ENCODE measurements around the gene JPH2.

JPH2 gene

DNA sequence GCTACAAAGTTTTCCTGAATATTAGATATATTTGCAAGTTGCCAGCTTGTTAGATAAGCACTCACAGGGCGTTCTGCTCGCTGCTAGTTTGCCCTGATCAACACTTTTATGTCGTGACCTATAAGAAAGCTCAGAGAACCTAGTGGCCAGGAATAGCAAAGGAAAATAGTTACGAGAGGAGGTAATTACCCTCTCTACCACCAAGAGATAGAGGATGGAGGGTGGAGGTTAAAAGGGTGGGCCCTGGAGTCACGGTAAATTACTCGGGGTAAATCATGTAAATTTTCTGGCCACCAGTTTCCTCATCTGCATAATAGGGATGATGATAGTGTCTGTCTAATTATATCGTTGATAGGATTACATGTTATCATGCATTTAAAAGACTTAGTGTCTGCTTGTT lies 87.2 kb downstream of the JPH2 start:
- TF ChIP-seq CTCF (conservative IDR thresholded peaks at IDR 0.05) (no peak), ZFX (IDR thresholded peaks at IDR 0.05) (no peak)
- no peak overlapping the region for H3K27ac ChIP-seq

GRCh38 chr20:44098657-44099056 lies 88.3 kb downstream of the JPH2 start:
- no peak for TF ChIP-seq CTCF (conservative IDR thresholded peaks at IDR 0.05)
- H3K27ac ChIP-seq = no peak overlapping the region

- H3K27ac ChIP-seq = no peak overlapping the region
- TF ChIP-seq CTCF (conservative IDR thresholded peaks at IDR 0.05) (no peak), ZFX (IDR thresholded peaks at IDR 0.05) (no peak)
These were observed 88.7 kb downstream of the JPH2 start for GRCh38 chr20:44098256-44098630.

GRCh38 chr20:44097521-44098255 lies 89.3 kb downstream of the JPH2 start:
- H3K27ac ChIP-seq = no peak overlapping the region
- no peak for TF ChIP-seq CTCF (conservative IDR thresholded peaks at IDR 0.05)
- TF ChIP-seq ZFX (IDR thresholded peaks at IDR 0.05) = no peak

- no peak overlapping the region for H3K27ac ChIP-seq
- TF ChIP-seq ZFX (IDR thresholded peaks at IDR 0.05) (no peak), CTCF (conservative IDR thresholded peaks at IDR 0.05) (no peak)
These were observed 91.2 kb downstream of the JPH2 start for GRCh38 chr20:44095831-44096230.

GRCh38 chr20:44093249-44093582 lies 93.8 kb downstream of the JPH2 start:
- no peak overlapping the region for H3K27ac ChIP-seq
- no peak for TF ChIP-seq ZFX (IDR thresholded peaks at IDR 0.05)
- peak; percentile 63 for TF ChIP-seq CTCF (conservative IDR thresholded peaks at IDR 0.05)

DNA sequence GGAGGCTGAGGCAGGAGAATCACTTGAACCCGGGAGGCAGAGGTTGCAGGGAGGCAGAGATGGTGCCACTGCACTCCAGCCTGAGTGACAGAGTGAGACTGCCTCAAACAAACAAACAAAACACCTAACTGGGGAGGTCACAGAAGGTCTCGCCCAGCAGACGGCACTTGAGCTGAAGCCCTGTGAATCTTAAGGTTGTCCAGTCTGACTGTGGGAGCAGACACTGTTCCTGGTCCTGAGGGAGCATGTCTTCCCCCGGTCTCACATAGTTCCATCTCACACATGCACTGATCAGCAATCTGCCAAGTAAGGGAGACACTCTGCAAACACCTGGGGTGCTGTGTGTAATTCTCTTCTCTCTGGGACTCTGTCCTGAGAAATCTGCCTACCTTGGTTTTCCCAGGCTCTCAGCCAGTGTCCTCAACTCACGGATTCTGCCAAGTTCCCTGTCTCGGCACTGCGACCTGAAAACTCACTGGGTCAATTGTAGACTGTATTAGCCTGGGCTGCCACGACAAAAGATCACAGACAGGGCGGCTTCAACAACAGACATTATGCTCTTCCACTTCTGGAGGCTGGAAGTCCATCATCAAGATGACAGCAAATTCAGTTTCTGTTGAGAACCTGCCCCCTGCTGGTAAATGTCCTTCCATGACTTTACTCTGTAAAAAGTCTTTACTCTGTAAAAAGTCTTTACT lies 94.3 kb downstream of the JPH2 start:
- no peak overlapping the region for H3K27ac ChIP-seq
- peak; percentile 82 for TF ChIP-seq CTCF (conservative IDR thresholded peaks at IDR 0.05)
- no peak for TF ChIP-seq ZFX (IDR thresholded peaks at IDR 0.05)

Measured in C4-2B (cell line).